K562 (cell line): ENCODE data around the gene NPHP1.
"Not testable (repeated sequence)": the region's sequence is repeated elsewhere in the genome, so short reads cannot be mapped to it uniquely, and the experiment has no call there.

Source experiments
- BCLAF1 ChIP-seq, 2 experiments: fragments of 450-650 bp in 1 of 2; IDR thresholded peaks; 2 replicates each; pipeline ENCODE4 v1.6.1; 2011 to 2017; ENCODE audit warnings: low read depth in 2 of 2, antibody characterized with exemption in 1 of 2, borderline replicate concordance in 1 of 2, low read length in 1 of 2, mild to moderate bottlenecking in 1 of 2, mixed read lengths in 1 of 2; ENCODE audit not compliant: control insufficient read depth in 1 of 2
- CREB3L1 ChIP-seq: fragments of 450-650 bp; IDR thresholded peaks from 2 replicates; pipeline ENCODE4 v1.6.1; 2014; ENCODE audit warnings: low read depth, mild to moderate bottlenecking, moderate library complexity, borderline replicate concordance
- CTCF ChIP-seq, 3 experiments: IDR thresholded peaks in 2 of 3; conservative IDR thresholded peaks in 1 of 3; 2 replicates each; pipeline ENCODE4 v1.5.1; 2011 to 2012; ENCODE audit warnings: low read length in 3 of 3, mild to moderate bottlenecking in 3 of 3, control low read depth in 2 of 3, improper control_type of control experiment in 1 of 3, inconsistent platforms in 1 of 3, low read depth in 1 of 3, mixed read lengths in 1 of 3, moderate library complexity in 1 of 3; ENCODE audit not compliant: insufficient read depth in 2 of 3
- HDAC6 ChIP-seq: IDR thresholded peaks from 2 replicates; pipeline ENCODE4 v1.6.1; 2012; ENCODE audit warnings: low read depth, mild to moderate bottlenecking, control low read depth, inconsistent platforms, low read length, moderate library complexity
- HMGXB4 ChIP-seq: sonication (generic); formaldehyde crosslinking; IDR thresholded peaks from 2 replicates; pipeline ENCODE4 v1.8.1; 2023; ENCODE audit warnings: mild to moderate bottlenecking, missing genetic modification reagents
- MTA1 ChIP-seq: fragments of 450-650 bp; IDR thresholded peaks from 2 replicates; pipeline ENCODE4 v1.6.1; 2017; ENCODE audit warnings: borderline replicate concordance
- POLR2AphosphoS5 ChIP-seq: IDR thresholded peaks from 2 replicates; pipeline ENCODE4 v1.6.1; 2011; ENCODE audit warnings: mild to moderate bottlenecking, low read depth, low read length, moderate library complexity; ENCODE audit not compliant: control insufficient read depth, insufficient read depth
- RFX5 ChIP-seq: IDR thresholded peaks from 2 replicates; pipeline ENCODE4 v1.6.1; 2011; ENCODE audit warnings: low read depth, mild to moderate bottlenecking, improper control_type of control experiment, low read length
- RNF2 ChIP-seq: sonication (generic); IDR thresholded peaks from 2 replicates; pipeline ENCODE4 v1.6.1; 2016

- TF ChIP-seq HDAC6; MTA1; HMGXB4 (CRISPR knock-in tag); CREB3L1; POLR2AphosphoS5; RFX5; CTCF (IDR thresholded peaks at IDR 0.05 in 2 of 3, conservative IDR thresholded peaks at IDR 0.05 in 1 of 3; ENCODE audit: insufficient read depth in 2 of 3, low read depth in 1 of 3, low read length in 3 of 3); RNF2; BCLAF1 (IDR thresholded peaks at IDR 0.05; ENCODE audit: borderline replicate concordance in 1 of 2, control insufficient read depth in 1 of 2, low read depth in 2 of 2, low read length in 1 of 2): not testable (repeated sequence)
These were observed 50.0 kb downstream of the NPHP1 start for GRCh38 chr2:110154828-110155227.
